Measurements from ENCODE around the gene SPTLC3. TPM values are rescaled to one million over a fixed set of nuclear protein-coding genes. Genes with fewer than 3 reads are reported as not detected.
"Not testable (repeated sequence)": the region's sequence is repeated elsewhere in the genome, so short reads cannot be mapped to it uniquely, and the experiment has no call there.

The SPTLC3 gene
- total RNA-seq, 1 experiment from 2014 or later = 13.6 TPM

DNA sequence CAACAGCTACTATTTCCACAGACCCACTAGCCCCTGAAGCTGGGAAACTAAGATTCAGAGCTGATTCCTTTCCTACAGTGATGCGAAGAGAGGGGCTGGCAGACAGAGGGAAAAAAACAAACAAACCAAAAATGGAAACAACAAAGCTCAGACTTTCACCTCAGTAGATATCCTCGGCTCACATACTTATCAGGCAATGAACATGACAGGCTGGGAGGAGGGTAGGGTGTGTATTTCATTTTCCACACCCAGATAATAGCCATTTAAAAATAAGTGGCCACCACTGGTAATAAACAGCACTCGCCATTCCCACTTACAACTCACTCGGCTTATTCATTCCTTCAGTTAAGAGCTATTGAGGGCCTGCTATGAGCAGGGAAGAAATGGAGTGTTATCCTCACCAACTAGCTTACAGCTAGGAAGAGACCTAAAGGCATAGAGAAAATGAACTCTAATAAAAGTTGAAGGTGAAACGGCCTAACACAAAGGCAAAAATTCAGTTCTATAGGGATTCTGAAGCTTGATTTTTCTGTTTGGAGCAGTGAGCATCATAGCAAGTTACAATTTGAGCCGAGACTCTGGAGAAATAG, 32.0 kb upstream of the SPTLC3 start:
- Histone ChIP-seq H3K4me3 (no peak overlapping the region), H3K4me1 (replicated peaks) (no peaks in the 10 kb centered on the region), H3K36me3 (no peaks in the 10 kb centered on the region), H3K27me3 (replicated peaks) (no peaks in the 10 kb centered on the region), H3K27ac (no peak overlapping the region), H3K9me3 (replicated peaks) (no peaks in the 10 kb centered on the region)
- DNase-seq (ENCODE audit: low read depth in 1 of 2, low spot score in 2 of 2) = no peak

DNA sequence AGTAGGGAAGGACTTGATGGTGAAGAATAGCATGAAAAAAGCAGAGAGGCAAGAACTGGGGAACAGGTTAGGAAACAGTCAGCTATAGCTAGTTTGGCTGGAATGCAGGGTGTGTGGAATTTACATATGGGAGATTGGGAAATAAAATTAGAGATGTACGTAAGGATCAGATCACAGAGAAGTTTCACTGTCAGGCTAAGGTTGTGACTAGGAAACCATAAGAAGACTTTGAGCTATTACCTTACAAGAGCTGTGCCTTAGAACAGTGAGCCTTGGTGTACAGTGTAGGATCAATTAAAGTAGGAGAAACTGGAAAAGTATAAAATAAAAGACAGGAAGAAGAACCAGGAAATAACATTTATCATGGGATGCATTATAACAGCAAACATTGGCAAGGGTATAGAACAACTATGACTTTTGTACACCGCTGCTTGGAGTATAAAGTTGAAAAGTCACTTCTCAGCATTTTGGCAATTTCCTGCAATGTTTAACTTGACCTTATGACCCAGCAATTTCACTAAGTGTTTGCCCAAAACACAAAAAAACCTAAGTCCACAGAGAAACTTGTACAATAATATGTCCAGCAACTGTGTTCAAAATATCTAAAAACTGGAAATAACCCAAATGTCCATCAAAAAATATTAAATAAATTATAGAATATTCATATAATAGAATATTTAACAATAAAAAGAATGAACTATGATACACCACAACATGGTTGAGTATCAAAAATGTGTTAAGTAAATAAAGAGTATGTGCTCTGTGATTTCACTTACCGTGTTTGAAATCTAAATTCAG, 31.2 kb upstream of the SPTLC3 start:
- H3K4me1 ChIP-seq (replicated peaks) = no peaks in the 10 kb centered on the region
- no peaks in the 10 kb centered on the region for H3K36me3 ChIP-seq
- no peak overlapping the region for H3K27ac ChIP-seq
- no peak overlapping the region for H3K4me3 ChIP-seq
- DNase-seq (ENCODE audit: low read depth in 1 of 2, low spot score in 2 of 2) = no peak
- H3K27me3 ChIP-seq (replicated peaks) = no peaks in the 10 kb centered on the region
- no peaks in the 10 kb centered on the region for H3K9me3 ChIP-seq (replicated peaks)

DNA sequence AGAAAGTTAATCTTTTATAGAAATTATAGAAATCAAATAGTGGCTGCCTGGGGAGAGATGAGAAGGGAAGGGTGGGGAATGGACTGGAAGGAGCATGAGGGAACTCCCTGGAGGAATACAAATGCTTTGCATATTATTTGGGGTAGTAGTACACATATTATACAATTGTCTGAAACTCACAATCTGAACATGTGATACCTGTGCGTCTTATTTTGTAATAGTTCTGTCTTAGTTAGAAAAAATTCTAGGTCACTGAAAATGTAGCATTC, 30.7 kb upstream of the SPTLC3 start:
- Histone ChIP-seq H3K4me1 (replicated peaks) (no peaks in the 10 kb centered on the region), H3K27ac (no peak overlapping the region), H3K9me3 (replicated peaks) (no peaks in the 10 kb centered on the region), H3K4me3 (no peak overlapping the region), H3K36me3 (no peaks in the 10 kb centered on the region), H3K27me3 (replicated peaks) (no peaks in the 10 kb centered on the region)
- no peak for DNase-seq (ENCODE audit: low read depth in 1 of 2, low spot score in 2 of 2)

DNA sequence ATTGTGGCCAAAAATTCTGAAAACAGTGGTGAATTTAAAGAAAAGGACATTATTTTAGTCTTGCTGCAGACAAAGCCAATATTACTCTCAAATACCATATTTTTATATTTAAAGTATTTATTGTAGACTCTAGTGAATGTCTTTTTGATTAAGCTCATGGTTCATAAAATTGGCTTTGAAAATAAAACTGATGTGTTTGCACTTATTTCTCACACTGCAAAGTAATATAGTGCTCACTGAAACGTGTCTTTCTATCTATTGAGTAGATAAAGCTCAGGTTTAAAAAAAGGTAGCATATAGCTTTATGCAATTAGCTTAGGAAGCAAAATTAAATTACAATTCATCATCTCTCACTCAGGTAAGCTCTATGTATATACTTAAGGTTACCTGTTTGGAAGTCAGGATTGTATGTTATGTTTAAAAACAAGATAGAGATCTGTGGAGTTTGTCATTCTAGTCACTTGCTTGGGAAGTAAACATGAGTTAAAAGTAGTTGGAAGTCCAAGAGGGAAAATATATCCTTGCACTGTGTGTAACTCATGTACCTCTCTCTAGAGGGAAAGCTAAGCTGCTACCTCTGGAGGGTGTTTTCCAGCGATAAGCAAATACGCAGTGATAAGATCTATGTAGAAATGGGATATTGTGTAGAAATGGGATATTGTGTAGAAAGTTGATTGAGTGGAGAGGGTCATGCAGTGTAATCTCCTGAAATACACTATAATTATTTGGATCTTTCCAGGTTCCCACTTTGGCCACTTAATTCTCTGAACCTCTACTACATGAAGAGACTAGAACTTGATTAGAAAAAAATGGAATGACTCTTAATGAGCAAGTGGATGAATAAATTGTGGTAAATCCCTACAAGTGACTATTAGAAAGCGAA, 29.9 kb upstream of the SPTLC3 start:
- no peak overlapping the region for H3K27ac ChIP-seq
- H3K36me3 ChIP-seq = no peaks in the 10 kb centered on the region
- no peak overlapping the region for H3K4me3 ChIP-seq
- DNase-seq (ENCODE audit: low read depth in 1 of 2, low spot score in 2 of 2) = no peak
- H3K9me3 ChIP-seq (replicated peaks) = no peaks in the 10 kb centered on the region
- H3K4me1 ChIP-seq (replicated peaks) = no peaks in the 10 kb centered on the region
- no peaks in the 10 kb centered on the region for H3K27me3 ChIP-seq (replicated peaks)

DNA sequence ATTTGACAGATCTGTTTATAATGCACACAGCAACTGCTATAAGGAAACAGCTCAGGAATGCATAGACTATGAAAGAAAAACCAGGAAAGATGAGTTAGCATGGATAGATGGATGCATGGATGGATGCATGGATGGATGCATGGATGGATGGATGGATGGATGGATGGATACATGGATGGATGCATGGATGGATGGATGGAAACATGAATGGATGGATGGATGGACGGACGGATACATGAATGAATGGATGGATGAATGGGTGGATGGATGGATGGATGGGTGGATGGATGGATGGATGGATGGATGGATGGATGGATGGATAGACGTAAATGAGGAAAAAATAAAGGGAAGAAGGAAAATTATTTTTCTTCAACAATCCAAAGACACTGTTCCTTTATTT, 29.1 kb upstream of the SPTLC3 start:
- not testable (repeated sequence) for H3K4me1 ChIP-seq (replicated peaks); H3K9me3 ChIP-seq (replicated peaks); H3K27ac ChIP-seq; H3K4me3 ChIP-seq; H3K36me3 ChIP-seq; H3K27me3 ChIP-seq (replicated peaks); DNase-seq (ENCODE audit: low read depth in 1 of 2, low spot score in 2 of 2)

DNA sequence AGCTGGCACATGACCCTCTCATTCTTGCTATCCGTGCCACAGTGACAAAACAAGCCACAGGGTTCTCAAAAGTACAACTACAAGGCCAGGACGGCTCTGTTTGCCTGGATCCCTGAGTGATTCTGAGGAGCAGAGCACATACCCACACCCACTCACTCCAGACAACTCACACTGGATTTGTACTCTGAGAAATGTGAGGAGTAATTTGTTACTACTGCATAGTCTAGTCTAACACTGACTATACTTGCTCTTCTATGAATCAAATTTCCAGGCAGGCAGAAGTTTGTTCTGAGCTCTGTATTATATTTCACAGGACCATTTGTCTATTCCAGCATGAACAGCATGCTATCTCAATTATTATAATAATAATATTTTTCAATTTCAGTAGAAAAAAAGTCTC, 26.7 kb upstream of the SPTLC3 start:
- no peaks in the 10 kb centered on the region for H3K4me1 ChIP-seq (replicated peaks)
- H3K27ac ChIP-seq = no peak overlapping the region
- no peak overlapping the region for H3K4me3 ChIP-seq
- H3K9me3 ChIP-seq (replicated peaks) = no peaks in the 10 kb centered on the region
- no peaks in the 10 kb centered on the region for H3K36me3 ChIP-seq
- no peaks in the 10 kb centered on the region for H3K27me3 ChIP-seq (replicated peaks)
- no peak for DNase-seq (ENCODE audit: low read depth in 1 of 2, low spot score in 2 of 2)

DNA sequence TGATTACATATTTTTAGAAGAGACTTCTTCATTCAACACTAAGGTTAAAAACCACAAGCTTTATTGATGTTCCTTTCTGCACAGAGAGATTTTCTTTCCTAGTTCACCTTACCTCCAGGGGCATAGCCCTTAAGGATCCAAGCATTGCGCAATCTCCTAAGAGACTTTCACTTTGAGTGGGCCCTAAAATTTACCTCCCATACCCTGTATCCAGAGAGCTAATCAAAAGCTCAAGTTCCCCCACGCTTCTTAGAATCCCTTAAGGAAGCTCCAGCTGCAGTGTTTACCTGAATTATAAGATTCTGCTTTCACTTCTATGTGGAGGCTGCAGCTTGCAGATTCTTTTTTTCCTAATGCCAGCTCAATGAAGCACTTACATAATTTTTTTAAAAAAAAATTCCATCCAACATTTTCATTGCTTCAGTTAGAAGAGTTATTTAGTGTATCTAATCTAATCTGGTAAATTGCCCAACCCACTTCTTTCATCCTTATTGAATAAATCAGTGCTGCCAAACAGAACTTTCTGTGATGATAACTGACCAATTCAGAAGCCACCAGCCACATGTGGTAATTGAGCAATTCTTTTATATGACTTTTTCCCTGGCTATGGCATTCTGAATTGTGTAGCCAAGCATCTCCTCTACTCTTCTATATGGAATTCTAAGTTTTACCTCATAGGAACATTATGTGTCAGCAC, 24.6 kb upstream of the SPTLC3 start:
- DNase-seq (ENCODE audit: low read depth in 1 of 2, low spot score in 2 of 2) = no peak
- H3K9me3 ChIP-seq (replicated peaks) = no peaks in the 10 kb centered on the region
- no peak overlapping the region for H3K4me3 ChIP-seq
- no peaks in the 10 kb centered on the region for H3K27me3 ChIP-seq (replicated peaks)
- H3K4me1 ChIP-seq (replicated peaks) = no peaks in the 10 kb centered on the region
- H3K36me3 ChIP-seq = no peaks in the 10 kb centered on the region
- H3K27ac ChIP-seq = no peak overlapping the region

DNA sequence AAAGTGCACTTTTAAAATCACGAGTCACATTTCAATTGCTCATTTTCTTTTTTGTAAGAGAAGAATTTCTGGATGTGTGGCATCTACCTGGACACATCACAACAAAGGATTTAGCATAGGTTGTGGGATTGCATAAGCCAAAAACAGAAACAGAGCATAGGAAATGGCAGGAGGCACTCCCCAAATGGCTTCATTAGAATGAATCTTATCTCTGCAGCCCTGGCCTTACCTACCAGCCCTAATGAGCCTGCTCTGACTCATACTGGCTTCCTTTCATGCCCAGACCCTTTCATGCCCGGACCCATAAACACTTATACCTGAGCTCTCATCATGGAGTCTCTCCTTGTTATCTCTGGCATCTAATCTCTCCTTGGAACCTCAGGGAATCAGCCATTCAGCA, 23.9 kb upstream of the SPTLC3 start:
- H3K4me3 ChIP-seq = no peak overlapping the region
- no peaks in the 10 kb centered on the region for H3K27me3 ChIP-seq (replicated peaks)
- no peak for DNase-seq (ENCODE audit: low read depth in 1 of 2, low spot score in 2 of 2)
- H3K36me3 ChIP-seq = no peaks in the 10 kb centered on the region
- no peaks in the 10 kb centered on the region for H3K9me3 ChIP-seq (replicated peaks)
- H3K27ac ChIP-seq = no peak overlapping the region
- H3K4me1 ChIP-seq (replicated peaks) = no peaks in the 10 kb centered on the region

DNA sequence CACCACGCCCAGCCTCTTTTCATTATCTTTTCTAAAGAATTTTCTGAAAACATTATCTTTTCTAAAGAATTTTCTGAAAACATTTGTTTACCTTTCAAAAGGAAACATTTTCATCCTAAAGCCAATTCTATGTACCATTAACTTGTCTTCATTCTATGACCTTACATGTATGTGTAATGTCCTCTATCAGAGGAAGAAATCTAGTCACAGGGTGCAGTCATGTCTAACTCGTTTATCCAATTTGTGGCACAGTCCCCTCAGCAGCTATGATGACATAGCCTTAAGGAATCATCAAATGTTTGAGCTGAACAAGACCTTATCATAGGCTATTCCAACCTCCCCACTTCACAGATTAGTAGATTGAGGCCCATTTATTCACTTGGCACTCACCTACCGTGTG, 21.5 kb upstream of the SPTLC3 start:
- no peak overlapping the region for H3K27ac ChIP-seq
- no peak overlapping the region for H3K4me3 ChIP-seq
- 0 out of 2 replicates have a peak, but pooled peaks cover 5% of the 10 kb centered on the region for H3K27me3 ChIP-seq (replicated peaks)
- no peaks in the 10 kb centered on the region for H3K9me3 ChIP-seq (replicated peaks)
- no peaks in the 10 kb centered on the region for H3K4me1 ChIP-seq (replicated peaks)
- DNase-seq (ENCODE audit: low read depth in 1 of 2, low spot score in 2 of 2) = no peak
- H3K36me3 ChIP-seq = no peaks in the 10 kb centered on the region

DNA sequence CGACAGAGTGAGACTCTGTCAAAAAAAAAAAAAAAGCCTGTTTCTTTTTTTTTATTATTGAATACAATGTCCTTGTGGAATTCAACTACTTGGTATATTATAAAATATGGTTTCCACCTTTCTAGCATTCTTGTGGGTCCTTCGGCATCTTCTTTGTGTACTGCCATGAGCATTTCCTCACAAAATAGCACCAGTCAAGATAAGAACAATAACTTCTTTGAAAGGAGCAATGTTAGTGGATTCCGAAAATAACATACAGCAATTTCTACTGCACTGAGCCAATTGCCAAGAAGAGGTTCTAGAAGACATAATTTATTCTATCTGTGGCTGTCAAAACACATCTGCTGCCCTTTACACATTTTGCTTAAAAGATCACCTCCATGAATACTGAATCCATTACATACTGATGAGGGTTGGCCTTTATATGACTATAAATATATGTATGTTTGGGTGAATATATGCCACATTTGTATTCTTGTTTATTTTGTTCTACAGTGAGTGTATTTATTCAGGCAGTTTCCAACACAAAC, 19.1 kb upstream of the SPTLC3 start:
- Histone ChIP-seq H3K4me1 (replicated peaks) (no peaks in the 10 kb centered on the region), H3K36me3 (no peaks in the 10 kb centered on the region), H3K27ac (no peak overlapping the region), H3K9me3 (replicated peaks) (no peaks in the 10 kb centered on the region), H3K27me3 (replicated peaks) (0 out of 2 replicates have a peak, but pooled peaks cover 5% of the 10 kb centered on the region), H3K4me3 (no peak overlapping the region)
- no peak for DNase-seq (ENCODE audit: low read depth in 1 of 2, low spot score in 2 of 2)

DNA sequence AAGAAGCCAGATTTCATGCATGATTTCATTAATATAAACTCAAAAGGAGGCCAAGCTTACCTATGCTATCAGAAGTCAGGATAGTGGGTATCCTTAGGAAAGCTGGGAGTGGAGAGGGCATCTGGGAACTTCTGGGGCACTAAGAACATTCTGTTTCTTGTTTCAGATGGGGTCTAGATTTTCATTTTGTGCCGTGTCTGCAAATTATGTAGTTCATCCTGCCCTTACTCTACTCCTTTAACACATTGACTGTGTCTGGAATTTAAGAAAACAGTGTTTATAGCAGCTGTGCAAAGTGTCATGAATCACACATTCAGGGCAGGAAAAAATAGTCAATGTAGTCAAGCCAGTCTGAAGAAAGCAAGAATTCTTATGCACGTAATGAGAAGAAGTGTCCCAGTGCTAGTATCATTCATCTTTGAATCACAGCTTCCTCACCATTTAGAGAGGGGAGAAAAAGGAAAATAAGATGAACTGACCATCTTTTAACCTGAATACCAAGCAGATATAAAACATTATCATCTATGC, 11.6 kb upstream of the SPTLC3 start:
- no peak overlapping the region for H3K27ac ChIP-seq
- no peak for DNase-seq (ENCODE audit: low read depth in 1 of 2, low spot score in 2 of 2)
- no peaks in the 10 kb centered on the region for H3K9me3 ChIP-seq (replicated peaks)
- no peaks in the 10 kb centered on the region for H3K36me3 ChIP-seq
- H3K4me3 ChIP-seq = no peak overlapping the region
- H3K4me1 ChIP-seq (replicated peaks) = no peaks in the 10 kb centered on the region
- H3K27me3 ChIP-seq (replicated peaks) = peaks cover 5% of the 10 kb centered on the region; the same call in 1 of the 2 replicates

DNA sequence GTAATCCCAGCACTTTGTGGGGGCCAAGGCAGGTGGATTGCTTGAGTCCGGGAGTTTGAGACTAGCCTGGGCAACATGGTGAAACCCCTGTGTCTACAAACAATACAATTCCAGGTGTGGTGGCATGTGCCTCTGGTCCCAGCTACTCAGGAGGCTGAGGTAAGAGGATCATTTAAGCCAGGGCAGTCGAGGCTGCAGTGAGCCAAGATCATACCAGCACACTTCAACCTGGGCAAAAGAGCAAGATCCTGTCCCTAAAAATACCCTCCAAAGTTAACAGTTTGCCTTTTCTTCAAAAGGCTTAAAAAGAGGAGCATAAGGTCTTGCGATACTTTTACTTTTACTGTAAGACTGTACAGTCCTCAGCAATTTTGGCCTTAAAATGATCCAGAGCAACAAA, 10.7 kb upstream of the SPTLC3 start:
- DNase-seq (ENCODE audit: low read depth in 1 of 2, low spot score in 2 of 2) = no peak
- H3K27me3 ChIP-seq (replicated peaks) = peaks cover 5% of the 10 kb centered on the region; the same call in 1 of the 2 replicates
- H3K4me1 ChIP-seq (replicated peaks) = no peaks in the 10 kb centered on the region
- H3K36me3 ChIP-seq = no peaks in the 10 kb centered on the region
- H3K4me3 ChIP-seq = no peak overlapping the region
- no peaks in the 10 kb centered on the region for H3K9me3 ChIP-seq (replicated peaks)
- no peak overlapping the region for H3K27ac ChIP-seq

DNA sequence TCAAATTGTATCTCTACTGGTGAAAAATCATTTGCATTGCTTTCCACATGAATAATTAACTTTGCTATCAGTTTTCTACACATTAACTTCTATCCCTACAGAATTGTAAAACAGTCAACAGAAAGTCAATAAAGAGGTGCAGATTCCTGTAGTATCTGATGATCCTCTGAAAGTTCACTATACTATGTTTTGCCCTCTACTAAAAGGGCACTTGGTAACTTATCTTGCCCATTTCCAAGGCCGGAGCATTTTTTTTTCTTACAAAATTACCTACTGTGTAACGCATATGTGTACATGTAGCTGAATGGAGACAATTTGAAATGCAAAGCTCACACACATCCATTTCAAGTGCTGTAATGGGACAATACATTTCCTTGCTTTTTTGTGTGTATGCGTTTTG, 9.6 kb upstream of the SPTLC3 start:
- no peaks in the 10 kb centered on the region for H3K9me3 ChIP-seq (replicated peaks)
- no peak overlapping the region for H3K27ac ChIP-seq
- H3K4me3 ChIP-seq = no peak overlapping the region
- DNase-seq (ENCODE audit: low read depth in 1 of 2, low spot score in 2 of 2) = no peak
- H3K27me3 ChIP-seq (replicated peaks) = peaks cover 5% of the 10 kb centered on the region; the same call in 1 of the 2 replicates
- H3K36me3 ChIP-seq = no peaks in the 10 kb centered on the region
- no peaks in the 10 kb centered on the region for H3K4me1 ChIP-seq (replicated peaks)
